ENCODE data around the gene TREH.
A peak's percentile ranks its signal among the peaks of the same experiment; 100 is the strongest.

TREH gene

GRCh38 chr11:118625036-118625690 lies 54.3 kb downstream of the TREH start:
- DNase-seq (ENCODE audit: low spot score), result no peak
- TF ChIP-seq CTCF (IDR thresholded peaks at IDR 0.05; ENCODE audit: borderline replicate concordance, control extremely low read depth, extremely low read depth, insufficient read depth, missing control alignments), result no peak
- in situ Hi-C loops (cut with MboI; ENCODE audit: low sequenced_read_pairs, unreplicated experiment), result no loop called here

GRCh38 chr11:118623269-118623655 lies 56.2 kb downstream of the TREH start:
- no peak for DNase-seq (ENCODE audit: low spot score)
- no peak for TF ChIP-seq CTCF (IDR thresholded peaks at IDR 0.05; ENCODE audit: borderline replicate concordance, control extremely low read depth, extremely low read depth, insufficient read depth, missing control alignments)
- in situ Hi-C loops (cut with MboI; ENCODE audit: low sequenced_read_pairs, unreplicated experiment), result no loop called here

GRCh38 chr11:118622376-118623268 lies 56.8 kb downstream of the TREH start:
- DNase-seq (ENCODE audit: low spot score), result no peak
- in situ Hi-C loops (cut with MboI; ENCODE audit: low sequenced_read_pairs, unreplicated experiment), result no loop called here
- no peak for TF ChIP-seq CTCF (IDR thresholded peaks at IDR 0.05; ENCODE audit: borderline replicate concordance, control extremely low read depth, extremely low read depth, insufficient read depth, missing control alignments)

GRCh38 chr11:118621784-118622375 lies 57.6 kb downstream of the TREH start:
- TF ChIP-seq CTCF (IDR thresholded peaks at IDR 0.05; ENCODE audit: borderline replicate concordance, control extremely low read depth, extremely low read depth, insufficient read depth, missing control alignments), result no peak
- in situ Hi-C loops (cut with MboI; ENCODE audit: low sequenced_read_pairs, unreplicated experiment), result no loop called here
- no peak for DNase-seq (ENCODE audit: low spot score)

GRCh38 chr11:118621071-118621783 lies 58.2 kb downstream of the TREH start:
- in situ Hi-C loops (cut with MboI; ENCODE audit: low sequenced_read_pairs, unreplicated experiment), result no loop called here
- no peak for TF ChIP-seq CTCF (IDR thresholded peaks at IDR 0.05; ENCODE audit: borderline replicate concordance, control extremely low read depth, extremely low read depth, insufficient read depth, missing control alignments)
- DNase-seq (ENCODE audit: low spot score), result peak; percentile 71

- no peak for DNase-seq (ENCODE audit: low spot score)
- in situ Hi-C loops (cut with MboI; ENCODE audit: low sequenced_read_pairs, unreplicated experiment), result no loop called here
- no peak for TF ChIP-seq CTCF (IDR thresholded peaks at IDR 0.05; ENCODE audit: borderline replicate concordance, control extremely low read depth, extremely low read depth, insufficient read depth, missing control alignments)
Measured at GRCh38 chr11:118620529-118621070, 58.9 kb downstream of the TREH start.
